GM12878 (cell line): Measurements from ENCODE around the gene ADCY1. TPM values are rescaled to one million over a fixed set of nuclear protein-coding genes. Genes with fewer than 3 reads are reported as not detected.
"Not testable (repeated sequence)": the region's sequence is repeated elsewhere in the genome, so short reads cannot be mapped to it uniquely, and the experiment has no call there.

Experiments used
- ATAC-seq: fragments of 200-7000 bp; cut with Tn5 transposase; 3 replicates; pipeline ENCODE4 v1.9.1; 2020; ENCODE audit warnings: mild to moderate bottlenecking, moderate library complexity
- BruUV-seq: library from RNA; stranded (reverse); fragments of 400-500 nt; replicated peaks from 2 replicates; lab custom pipeline; 2021; lab: Mats Ljungman, UMichigan
- CTCF ChIA-PET: fragments of 300-600 bp; sonication (Branson Sonifier 250); formaldehyde crosslinking; extraction: SDS; loops from one replicate; lab custom pipeline; 2021; ENCODE audit warnings: inconsistent platforms; lab: Yijun Ruan, JAX
- POLR2A ChIA-PET: fragments of 350-600 bp; formaldehyde crosslinking; extraction: SDS; loops from one replicate; lab custom pipeline; 2021; ENCODE audit warnings: inconsistent platforms; lab: Charles Lee
- RAD21 ChIA-PET: fragments of 300-600 bp; sonication (Branson Sonifier 250); formaldehyde crosslinking; loops from one replicate; lab custom pipeline; 2023; ENCODE audit warnings: antibody characterized with exemption; ENCODE audit not compliant: unreplicated experiment; lab: Charles Lee
- SMC1A ChIA-PET: fragments of 300-600 bp; sonication (Branson Sonifier 250); formaldehyde crosslinking; loops from one replicate; lab custom pipeline; 2023; ENCODE audit not compliant: unreplicated experiment, uncharacterized antibody; lab: Charles Lee
- DNase-seq: peaks from one replicate; pipeline ENCODE4 v3.0.0-alpha.2; 2011; ENCODE audit warnings: low read depth, low spot score
- FAIRE-seq: peaks from 3 replicates; lab custom pipeline; 2011; peaks lifted over from hg19 to GRCh38; lab: Jason Lieb, UNC
- H2AFZ ChIP-seq: 2 replicates; pipeline ENCODE4 v1.6.0; 2011; ENCODE audit warnings: low read depth, low read length, control low read depth; ENCODE audit not compliant: control insufficient read depth
- H3K27ac ChIP-seq: 2 replicates; pipeline ENCODE4 v1.5.1; 2011; ENCODE audit warnings: control low read depth; ENCODE audit not compliant: control insufficient read depth, insufficient read depth
- H3K27me3 ChIP-seq, 2 experiments: replicated peaks in 1 of 2; 2 replicates each; pipeline versions ENCODE4 v1.6.0 to v1.6.1; 2011; ENCODE audit warnings: low read length in 1 of 2; ENCODE audit not compliant: control insufficient read depth in 2 of 2, insufficient read depth in 2 of 2
- H3K36me3 ChIP-seq, 2 experiments: 2 replicates each; pipeline ENCODE4 v1.5.1; 2011; ENCODE audit warnings: low read length in 1 of 2; ENCODE audit not compliant: control insufficient read depth in 2 of 2, insufficient read depth in 2 of 2
- H3K4me1 ChIP-seq: 2 replicates; pipeline ENCODE4 v1.6.1; 2011; ENCODE audit warnings: mild to moderate bottlenecking, low read length, moderate library complexity, mixed read lengths; ENCODE audit not compliant: control insufficient read depth, insufficient read depth
- H3K4me2 ChIP-seq: 2 replicates; pipeline ENCODE4 v1.6.0; 2011; ENCODE audit warnings: control low read depth; ENCODE audit not compliant: control insufficient read depth, insufficient read depth
- H3K4me3 ChIP-seq: fragments of 200-600 bp; sonication (generic); 2 replicates; pipeline ENCODE4 v1.5.1; 2016
- H3K79me2 ChIP-seq: 2 replicates; pipeline ENCODE4 v1.6.0; 2011; ENCODE audit warnings: low read length; ENCODE audit not compliant: control insufficient read depth, insufficient read depth
- H3K9ac ChIP-seq: 2 replicates; pipeline ENCODE4 v1.8.0; 2011; ENCODE audit warnings: low read length, control low read depth, mixed read lengths; ENCODE audit not compliant: control insufficient read depth, insufficient read depth
- H3K9me3 ChIP-seq: replicated peaks from 3 replicates; pipeline ENCODE4 v1.5.1; 2011; ENCODE audit warnings: mild to moderate bottlenecking, low read length; ENCODE audit not compliant: control insufficient read depth, insufficient read depth
- H4K20me1 ChIP-seq: 2 replicates; pipeline ENCODE4 v1.6.0; 2011; ENCODE audit not compliant: control insufficient read depth, insufficient read depth
- BRCA1 ChIP-seq: IDR thresholded peaks from 2 replicates; pipeline ENCODE4 v1.6.1; 2011; ENCODE audit warnings: low read depth, low read length, improper control_type of control experiment
- CBX5 ChIP-seq: sonication (generic); IDR thresholded peaks from 2 replicates; pipeline ENCODE4 v1.6.1; 2016; ENCODE audit warnings: low read depth, moderate library complexity, mild to moderate bottlenecking, inconsistent platforms
- CREB1 ChIP-seq: IDR thresholded peaks from 2 replicates; pipeline ENCODE4 v1.6.1; 2012; ENCODE audit warnings: low read depth, mild to moderate bottlenecking, inconsistent platforms
- CREM ChIP-seq: IDR thresholded peaks from 2 replicates; pipeline ENCODE4 v1.6.1; 2014; ENCODE audit warnings: antibody characterized with exemption, low read depth
- EP300 ChIP-seq, 2 experiments: fragments of 150-350 bp in 1 of 2; IDR thresholded peaks; 2 replicates each; pipeline ENCODE4 v1.6.1; 2011 to 2012; ENCODE audit warnings: low read depth in 2 of 2, low read length in 2 of 2, borderline replicate concordance in 1 of 2, improper control_type of control experiment in 1 of 2, inconsistent platforms in 1 of 2; ENCODE audit not compliant: control insufficient read depth in 1 of 2
- HCFC1 ChIP-seq: fragments of 150-350 bp; IDR thresholded peaks from 2 replicates; pipeline ENCODE4 v1.6.1; 2014; ENCODE audit warnings: low read length
- IKZF1 ChIP-seq: fragments of 450-650 bp; conservative IDR thresholded peaks from 2 replicates; pipeline ENCODE4 v1.6.1; 2017; ENCODE audit warnings: antibody characterized with exemption, mild to moderate bottlenecking
- MEF2B ChIP-seq: fragments of 450-650 bp; IDR thresholded peaks from 2 replicates; pipeline ENCODE4 v1.6.1; 2018; ENCODE audit warnings: mild to moderate bottlenecking, moderate library complexity; ENCODE audit not compliant: partially characterized antibody, poor library complexity, severe bottlenecking
- NFYB ChIP-seq: IDR thresholded peaks from 2 replicates; pipeline ENCODE4 v1.6.1; 2011; ENCODE audit warnings: low read depth, mild to moderate bottlenecking, low read length, improper control_type of control experiment, moderate library complexity; ENCODE audit not compliant: insufficient read depth
- NR2C1 ChIP-seq: fragments of 450-650 bp; IDR thresholded peaks from 2 replicates; pipeline ENCODE4 v1.6.1; 2017; ENCODE audit warnings: antibody characterized with exemption, mild to moderate bottlenecking, moderate library complexity
- PML ChIP-seq: IDR thresholded peaks from 2 replicates; pipeline ENCODE4 v1.6.1; 2012; ENCODE audit warnings: low read length, inconsistent platforms
- POLR2A ChIP-seq: IDR thresholded peaks from 2 replicates; pipeline ENCODE4 v1.6.1; 2011; ENCODE audit warnings: low read depth, mild to moderate bottlenecking, low read length
- POLR2AphosphoS5 ChIP-seq: IDR thresholded peaks from 2 replicates; pipeline ENCODE4 v1.6.1; 2011; ENCODE audit warnings: mild to moderate bottlenecking, low read length, inconsistent platforms
- RFX5 ChIP-seq: IDR thresholded peaks from 2 replicates; pipeline ENCODE4 v1.6.1; 2011; ENCODE audit warnings: low read depth, low read length, improper control_type of control experiment
- SP1 ChIP-seq: IDR thresholded peaks from one replicate; pipeline ENCODE4 v1.6.1; 2011; ENCODE audit warnings: low read depth, low read length
- SRF ChIP-seq, 2 experiments: IDR thresholded peaks; 2 replicates each; pipeline ENCODE4 v1.6.1; 2011; ENCODE audit warnings: low read depth in 2 of 2, low read length in 2 of 2, mild to moderate bottlenecking in 1 of 2, moderate library complexity in 1 of 2
- YY1 ChIP-seq: IDR thresholded peaks from 2 replicates; pipeline ENCODE4 v1.6.1; 2011; ENCODE audit warnings: low read depth, mild to moderate bottlenecking, low read length
- WGBS: methylation state at CpG from one replicate; pipeline ENCODE4 v1.1.6; 2016; ENCODE audit warnings: low lambda C conversion rate; ENCODE audit not compliant: insufficient replicate concordance, insufficient coverage; ENCODE audit errors: missing lambda C conversion rate; 5-methylcytosine and 5-hydroxymethylcytosine counted together
- in situ Hi-C: fragments of 300-500 bp; cut with MboI; formaldehyde crosslinking; loops from 9 replicates; pipeline ENCODE4 v1.14.3; 2018; ENCODE audit warnings: mixed read lengths
- intact Hi-C: fragments of 100-400 bp; cut with micrococcal nuclease; formaldehyde crosslinking; loops from one replicate; pipeline ENCODE4 v1.14.2; 2022; ENCODE audit not compliant: unreplicated experiment
- polyA plus RNA-seq, 11 experiments: library from polyadenylated mRNA; depleted of rRNA in 4 of 11; unstranded in 6 of 11; stranded (reverse) in 5 of 11; fragments of >200 nt; fragmentation: Nextera tagmentation in 4 of 11; fragmentation: Illumina TruSeq in 1 of 11; extraction: Ambion mirVana in 4 of 11; extraction: Trizol in 1 of 11; gene quantifications; 1 replicate in 1 of 11; 2 replicates in 10 of 11; pipeline versions ENCODE4 v1.2.1 to v1.2.3, GENCODE V29; 2011 to 2016; ENCODE audit warnings: inconsistent platforms in 2 of 11, missing spikeins in 2 of 11, low read depth in 1 of 11
- total RNA-seq, 4 experiments: library from RNA; depleted of rRNA in 3 of 4; stranded (reverse); fragments of >200 nt in 3 of 4; fragmentation: Illumina TruSeq in 1 of 4; extraction: Trizol in 1 of 4; gene quantifications; 2 replicates each; pipeline versions ENCODE4 v1.2.1 to v1.2.3, GENCODE V29; 2013 to 2021
- TF ChIP-seq, protein P1 (sequence below): fragments of 450-650 bp; IDR thresholded peaks from 2 replicates; pipeline ENCODE4 v1.6.1; 2018; ENCODE audit warnings: mild to moderate bottlenecking, low read depth, moderate library complexity; ENCODE audit not compliant: partially characterized antibody
- TF ChIP-seq, protein P2 (sequence below): IDR thresholded peaks from 2 replicates; pipeline ENCODE4 v1.6.1; 2012; ENCODE audit warnings: low read depth, low read length, improper control_type of control experiment
- TF ChIP-seq, protein P3 (sequence below): IDR thresholded peaks from 2 replicates; pipeline ENCODE4 v1.6.1; 2011; ENCODE audit warnings: mild to moderate bottlenecking, low read depth, low read length, moderate library complexity; ENCODE audit not compliant: insufficient replicate concordance

The ADCY1 gene
- total and polyA plus RNA-seq, 10 of the 15 experiments (the other 5 are each of a cell fraction or from before 2014, with no cell fraction given), result 0.13 to 1.4 (median 0.45) TPM; not detected in 1

DNA sequence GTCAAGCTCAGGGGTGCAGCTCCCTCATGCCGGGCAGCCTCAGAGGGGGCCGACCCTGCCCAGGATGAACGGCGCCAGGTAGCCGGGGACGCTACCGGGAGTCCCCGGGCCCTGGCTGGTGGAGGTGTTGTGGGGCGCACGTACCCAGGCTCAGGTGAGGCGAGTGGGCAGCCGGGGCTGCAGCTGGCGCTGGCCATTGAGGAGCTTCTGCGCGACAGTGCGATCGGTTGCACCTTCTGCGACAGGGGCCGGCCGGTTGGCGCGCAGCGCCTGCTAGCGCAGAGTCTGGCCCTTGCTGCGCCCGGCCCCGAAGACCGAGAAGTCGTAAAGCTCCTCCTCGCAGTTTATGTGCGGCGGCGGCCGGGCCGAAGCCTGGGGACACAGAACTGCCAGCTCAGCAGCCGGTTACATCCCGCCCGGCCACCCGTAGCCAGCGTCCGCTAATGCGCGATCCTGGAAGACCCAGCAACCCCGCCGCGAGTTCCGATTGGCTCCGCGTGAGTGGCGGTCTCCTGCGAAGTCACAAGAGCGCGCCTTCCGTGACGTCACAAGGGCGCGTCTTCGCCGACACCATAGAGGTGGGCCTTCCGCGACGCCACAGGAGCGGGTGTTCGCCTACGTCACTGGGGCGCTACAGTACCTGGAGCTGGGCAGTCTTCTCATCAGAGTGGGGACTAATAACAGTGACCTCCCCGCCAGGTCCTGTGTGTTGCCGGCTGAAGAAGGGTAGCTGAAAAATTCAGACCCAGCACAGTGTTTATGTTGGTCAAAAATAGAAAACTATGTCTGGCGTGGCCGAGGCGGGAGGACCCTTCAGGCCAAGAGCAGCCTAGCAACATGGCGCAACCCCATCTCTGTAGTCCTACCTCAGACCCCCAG is 194.6 kb downstream of the ADCY1 start:
- BruUV-seq, result TSS peak; percentile 73
- POLR2A ChIA-PET, intact Hi-C loops, SMC1A ChIA-PET, H3K36me3 ChIP-seq, CTCF ChIA-PET, H3K9me3 ChIP-seq, H3K4me1 ChIP-seq, H4K20me1 ChIP-seq, in situ Hi-C loops, H3K27me3 ChIP-seq: not testable (repeated sequence)
- H2AFZ ChIP-seq, result peak overlapping the region; percentile 76
- peak overlapping the region; percentile 74 for H3K27ac ChIP-seq
- RAD21 ChIA-PET, result interaction anchor here (1.3 kb wide), 1 partner anchor 154 kb away, joined by 4 read pairs; no protein-coding TSS in a partner anchor
- H3K4me3 ChIP-seq, result peak overlapping the region; percentile 81
- peak; percentile 99 for ATAC-seq
- under 1% methylated on average over 69 of the region's 72 CpGs for WGBS
- FAIRE-seq, result peak; percentile 62
- peak; percentile 86 for DNase-seq
- H3K4me2 ChIP-seq, result peak overlapping the region; percentile 60
- H3K9ac ChIP-seq, result peak overlapping the region; percentile 77
- peaks cover 14% of the 10 kb centered on the region for H3K79me2 ChIP-seq
- TF ChIP-seq, protein P1, sequence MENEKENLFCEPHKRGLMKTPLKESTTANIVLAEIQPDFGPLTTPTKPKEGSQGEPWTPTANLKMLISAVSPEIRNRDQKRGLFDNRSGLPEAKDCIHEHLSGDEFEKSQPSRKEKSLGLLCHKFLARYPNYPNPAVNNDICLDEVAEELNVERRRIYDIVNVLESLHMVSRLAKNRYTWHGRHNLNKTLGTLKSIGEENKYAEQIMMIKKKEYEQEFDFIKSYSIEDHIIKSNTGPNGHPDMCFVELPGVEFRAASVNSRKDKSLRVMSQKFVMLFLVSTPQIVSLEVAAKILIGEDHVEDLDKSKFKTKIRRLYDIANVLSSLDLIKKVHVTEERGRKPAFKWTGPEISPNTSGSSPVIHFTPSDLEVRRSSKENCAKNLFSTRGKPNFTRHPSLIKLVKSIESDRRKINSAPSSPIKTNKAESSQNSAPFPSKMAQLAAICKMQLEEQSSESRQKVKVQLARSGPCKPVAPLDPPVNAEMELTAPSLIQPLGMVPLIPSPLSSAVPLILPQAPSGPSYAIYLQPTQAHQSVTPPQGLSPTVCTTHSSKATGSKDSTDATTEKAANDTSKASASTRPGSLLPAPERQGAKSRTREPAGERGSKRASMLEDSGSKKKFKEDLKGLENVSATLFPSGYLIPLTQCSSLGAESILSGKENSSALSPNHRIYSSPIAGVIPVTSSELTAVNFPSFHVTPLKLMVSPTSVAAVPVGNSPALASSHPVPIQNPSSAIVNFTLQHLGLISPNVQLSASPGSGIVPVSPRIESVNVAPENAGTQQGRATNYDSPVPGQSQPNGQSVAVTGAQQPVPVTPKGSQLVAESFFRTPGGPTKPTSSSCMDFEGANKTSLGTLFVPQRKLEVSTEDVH, result peak; percentile 70
- TF ChIP-seq SP1 (peak; percentile 79), PML (0 out of 2 replicates have a peak, but pooled peaks have one; percentile 60), IKZF1 (0 out of 2 replicates have a peak, but pooled peaks have one; percentile 32), POLR2AphosphoS5 (peak; percentile 69), CREB1 (peak; percentile 99), HCFC1 (peak; percentile 82), SRF (IDR thresholded peaks at IDR 0.05; ENCODE audit: low read depth in 2 of 2, low read length in 2 of 2) (peak; percentile 65 to 91), RFX5 (peak; percentile 88), NFYB (peak; percentile 87), NR2C1 (0 out of 2 replicates have a peak, but pooled peaks have one; percentile 10), POLR2A (peak; percentile 80), BRCA1 (peak; percentile 54; the same call in 1 of the 2 replicates), YY1 (peak; percentile 71; the same call in 1 of the 2 replicates), CREM (peak; percentile 100), CBX5 (0 out of 2 replicates have a peak, but pooled peaks have one; percentile 23), MEF2B (peak; percentile 9), EP300 (IDR thresholded peaks at IDR 0.05; ENCODE audit: borderline replicate concordance in 1 of 2, control insufficient read depth in 1 of 2, low read depth in 2 of 2, low read length in 2 of 2) (0 out of 4 replicates have a peak, but pooled peaks of 1 of the 2 experiments have one; percentile 19)
- TF ChIP-seq, protein P2, sequence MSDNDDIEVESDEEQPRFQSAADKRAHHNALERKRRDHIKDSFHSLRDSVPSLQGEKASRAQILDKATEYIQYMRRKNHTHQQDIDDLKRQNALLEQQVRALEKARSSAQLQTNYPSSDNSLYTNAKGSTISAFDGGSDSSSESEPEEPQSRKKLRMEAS, result 0 out of 2 replicates have a peak, but pooled peaks have one; percentile 25
- TF ChIP-seq, protein P3, sequence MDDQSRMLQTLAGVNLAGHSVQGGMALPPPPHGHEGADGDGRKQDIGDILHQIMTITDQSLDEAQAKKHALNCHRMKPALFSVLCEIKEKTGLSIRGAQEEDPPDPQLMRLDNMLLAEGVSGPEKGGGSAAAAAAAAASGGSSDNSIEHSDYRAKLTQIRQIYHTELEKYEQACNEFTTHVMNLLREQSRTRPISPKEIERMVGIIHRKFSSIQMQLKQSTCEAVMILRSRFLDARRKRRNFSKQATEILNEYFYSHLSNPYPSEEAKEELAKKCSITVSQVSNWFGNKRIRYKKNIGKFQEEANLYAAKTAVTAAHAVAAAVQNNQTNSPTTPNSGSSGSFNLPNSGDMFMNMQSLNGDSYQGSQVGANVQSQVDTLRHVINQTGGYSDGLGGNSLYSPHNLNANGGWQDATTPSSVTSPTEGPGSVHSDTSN, result peak; percentile 10
